Transverse colon (tissue), 4 donors: ENCODE results near the gene GOLGA8N.

Experiments used
- CTCF ChIP-seq, 5 experiments: fragments of 200-600 bp in 3 of 5; fragments of 450-650 bp in 2 of 5; sonication (generic) in 3 of 5; IDR thresholded peaks; 1 replicate in 2 of 5; 2 replicates in 3 of 5; pipeline ENCODE4 v1.5.1; 2016 to 2017; ENCODE audit warnings: antibody characterized with exemption in 5 of 5, inconsistent platforms in 3 of 5, mild to moderate bottlenecking in 2 of 5, moderate library complexity in 1 of 5
- EP300 ChIP-seq: sonication (generic); formaldehyde crosslinking; IDR thresholded peaks from one replicate; pipeline ENCODE4 v1.6.1; 2017; ENCODE audit warnings: antibody characterized with exemption, low read depth
- POLR2A ChIP-seq: fragments of 450-650 bp; IDR thresholded peaks from one replicate; pipeline ENCODE4 v1.6.1; 2016; ENCODE audit warnings: antibody characterized with exemption, mild to moderate bottlenecking, moderate library complexity
- POLR2AphosphoS5 ChIP-seq, 3 donors: sonication (generic); formaldehyde crosslinking; IDR thresholded peaks; one replicate each; pipeline ENCODE4 v1.6.1; 2016; ENCODE audit warnings: antibody characterized with exemption in 3 of 3

- TF ChIP-seq CTCF (IDR thresholded peaks at IDR 0.05) (no peak), POLR2AphosphoS5 (IDR thresholded peaks at IDR 0.05) (no peak), POLR2A (no peak), EP300 (no peak)
These were observed 43.2 kb downstream of the GOLGA8N start for GRCh38 chr15:32636410-32636809.
